Pulmonary artery endothelial cell (primary cell): Measurements from ENCODE around the gene UST. TPM values are rescaled to one million over a fixed set of nuclear protein-coding genes. Genes with fewer than 3 reads are reported as not detected.
A peak's percentile ranks its signal among the peaks of the same experiment; 100 is the strongest.

ENCODE experiments used
- DNase-seq: peaks from one replicate; pipeline ENCODE4 v3.0.0-alpha.2; 2011; ENCODE audit warnings: low read depth, low spot score
- total RNA-seq: library from RNA; depleted of rRNA; stranded (reverse); fragments of >200 nt; gene quantifications from 2 replicates; pipeline ENCODE4 v1.2.3, GENCODE V29; 2014

The UST gene, protein sequence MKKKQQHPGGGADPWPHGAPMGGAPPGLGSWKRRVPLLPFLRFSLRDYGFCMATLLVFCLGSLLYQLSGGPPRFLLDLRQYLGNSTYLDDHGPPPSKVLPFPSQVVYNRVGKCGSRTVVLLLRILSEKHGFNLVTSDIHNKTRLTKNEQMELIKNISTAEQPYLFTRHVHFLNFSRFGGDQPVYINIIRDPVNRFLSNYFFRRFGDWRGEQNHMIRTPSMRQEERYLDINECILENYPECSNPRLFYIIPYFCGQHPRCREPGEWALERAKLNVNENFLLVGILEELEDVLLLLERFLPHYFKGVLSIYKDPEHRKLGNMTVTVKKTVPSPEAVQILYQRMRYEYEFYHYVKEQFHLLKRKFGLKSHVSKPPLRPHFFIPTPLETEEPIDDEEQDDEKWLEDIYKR
- total RNA-seq: 1.6 and 3.4 TPM in 2 replicates

DNA sequence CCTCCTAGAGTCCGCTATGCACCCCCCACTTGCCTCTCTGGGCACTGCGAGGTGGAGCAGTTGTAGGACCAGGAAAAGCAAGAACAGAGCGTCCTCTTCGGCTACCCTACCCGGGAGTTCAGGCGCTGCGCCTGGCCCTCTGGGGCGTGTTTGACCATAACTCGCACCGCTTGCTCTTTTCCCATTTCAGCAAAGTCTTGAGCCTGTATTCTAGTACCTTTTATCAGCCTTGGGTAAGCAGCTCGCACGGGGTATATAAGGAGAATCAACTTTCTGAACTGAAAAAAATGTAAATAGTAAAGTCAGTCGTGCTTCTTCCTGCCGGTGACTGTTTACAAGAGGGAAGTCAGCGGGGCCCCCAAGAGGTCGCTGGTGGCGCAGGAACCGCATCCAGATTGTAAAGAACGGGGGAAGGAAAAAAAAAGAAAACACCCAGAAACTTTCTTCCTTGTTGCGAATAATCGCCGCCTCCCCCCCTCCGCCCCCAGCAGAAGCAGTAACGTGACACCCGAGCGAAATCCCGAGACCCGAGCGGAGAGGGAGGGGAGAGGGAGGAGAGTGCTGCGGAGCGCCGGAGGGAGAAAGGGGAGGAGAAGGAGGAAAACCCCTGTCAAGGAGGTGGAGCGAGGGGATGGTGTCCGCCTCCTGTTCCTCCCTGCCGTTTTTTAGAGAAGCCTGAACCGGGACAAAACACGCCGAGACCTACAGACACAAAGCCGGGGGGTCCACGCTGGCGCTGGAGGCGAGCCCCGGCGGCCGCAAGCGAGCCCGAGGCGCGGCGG, at the start of gene UST:
TSS of gene UST (plus strand) at position 668 of the 782 bp plus-strand sequence. CDS start 401 bp downstream, outside the sequence.
- peak; percentile 8 for DNase-seq

DNA sequence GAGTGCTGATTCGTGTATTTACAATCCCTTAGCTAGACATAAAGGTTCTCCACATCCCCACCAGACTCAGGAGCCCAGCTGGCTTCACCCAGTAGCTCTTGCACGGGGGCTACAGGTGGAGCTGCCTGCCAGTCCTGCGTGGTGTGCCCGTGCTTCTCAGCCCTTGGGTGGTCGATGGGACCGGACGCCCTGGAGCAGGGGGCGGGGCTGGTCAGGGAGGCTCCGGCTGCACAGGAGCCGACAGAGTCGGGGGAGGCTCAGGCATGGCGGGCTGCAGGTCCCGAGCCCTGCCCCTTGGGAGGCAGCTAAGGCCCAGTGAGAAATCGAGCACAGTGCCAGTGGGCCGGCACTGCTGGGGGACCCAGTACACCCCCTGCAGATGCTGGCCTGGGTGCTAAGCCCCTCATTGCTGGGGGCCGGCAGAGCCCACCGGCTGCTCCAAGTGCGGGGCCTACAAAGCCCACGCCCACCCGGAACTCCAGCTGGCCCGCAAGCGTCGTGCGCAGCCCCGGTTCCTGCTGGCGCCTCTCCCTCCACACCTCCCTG, 48.9 kb upstream of the UST start:
- no peak for DNase-seq

DNA sequence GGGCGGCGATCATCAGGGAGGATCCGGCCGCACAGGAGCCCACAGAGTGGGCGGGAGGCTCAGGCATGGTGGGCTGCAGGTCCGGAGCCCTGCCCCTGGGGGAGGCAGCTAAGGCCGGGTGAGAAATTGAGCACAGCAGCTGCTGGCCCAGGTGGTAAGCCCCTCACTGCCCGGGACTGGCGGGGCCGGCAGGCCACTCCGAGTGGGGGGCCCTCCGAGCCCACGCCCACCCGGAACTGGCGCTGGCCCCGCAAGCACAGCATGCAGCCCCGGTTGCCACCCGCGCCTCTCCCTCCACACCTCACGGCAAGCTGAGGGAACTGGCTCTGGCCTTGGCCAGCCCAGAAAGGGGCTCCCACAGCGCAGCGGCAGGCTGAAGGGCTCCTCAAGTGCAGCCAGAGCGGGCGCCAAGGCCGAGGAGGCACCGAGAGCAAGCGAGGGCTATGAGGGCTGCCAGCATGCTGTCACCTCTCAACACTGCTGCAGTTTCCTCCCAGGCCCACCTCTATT, 48.1 kb upstream of the UST start:
- no peak for DNase-seq

DNA sequence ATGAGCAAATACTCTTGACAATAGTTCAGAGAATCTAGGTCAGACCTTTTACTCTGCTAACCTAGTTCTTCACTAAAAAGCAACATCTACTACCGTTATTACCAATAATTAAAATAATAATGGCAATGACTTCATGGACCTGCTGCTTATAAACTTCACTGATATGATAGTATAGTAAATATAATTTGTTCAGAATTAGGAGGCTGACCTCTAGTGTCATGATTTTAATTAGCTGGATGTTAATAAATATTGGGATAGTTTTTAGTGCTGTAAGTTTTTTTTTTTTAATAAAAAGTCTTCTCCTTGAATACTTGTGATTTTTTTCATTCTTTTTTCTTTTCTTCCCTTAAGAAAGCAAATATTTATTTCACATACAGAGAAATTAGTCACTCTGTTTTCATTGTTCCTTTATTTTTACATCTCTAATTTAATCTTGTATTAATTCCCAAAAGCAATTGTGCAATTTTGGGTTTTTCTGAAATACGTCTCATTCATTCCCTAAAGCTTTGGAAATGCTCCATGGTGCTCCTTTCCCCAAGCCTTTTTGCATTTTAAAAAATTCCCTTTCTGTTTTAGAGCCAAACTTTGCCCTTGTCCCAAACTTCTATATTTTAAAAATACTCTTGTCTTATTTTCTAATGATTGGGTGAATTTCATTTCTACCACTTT, 46.6 kb upstream of the UST start:
- DNase-seq: no peak

DNA sequence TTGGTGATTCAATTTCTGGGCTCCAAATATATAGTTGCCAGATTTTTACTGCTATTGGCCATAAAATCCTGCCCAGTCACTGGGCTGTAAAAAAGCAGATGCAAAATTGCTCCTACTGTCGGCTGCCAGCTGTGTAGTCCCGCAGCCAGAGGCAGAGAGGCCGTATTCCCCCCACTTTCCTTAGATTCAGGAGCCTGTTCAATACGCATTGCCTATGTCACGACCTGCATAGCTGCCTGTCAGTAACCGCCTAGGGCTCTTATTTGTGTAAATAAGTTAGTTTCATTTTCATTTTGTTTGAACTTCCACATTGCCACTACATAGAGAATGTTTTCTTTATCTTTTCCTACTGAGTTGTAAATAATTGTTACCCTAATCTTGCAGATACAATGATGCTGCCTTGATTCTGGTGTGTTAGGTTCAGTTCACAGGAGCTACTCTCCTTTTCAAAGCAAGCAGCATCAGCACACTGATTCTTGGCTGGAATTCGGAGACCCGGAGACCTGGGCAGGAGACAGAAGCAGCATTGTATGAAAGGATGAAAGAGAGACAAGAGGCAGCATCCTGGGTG, 46.0 kb upstream of the UST start:
- DNase-seq: no peak

DNA sequence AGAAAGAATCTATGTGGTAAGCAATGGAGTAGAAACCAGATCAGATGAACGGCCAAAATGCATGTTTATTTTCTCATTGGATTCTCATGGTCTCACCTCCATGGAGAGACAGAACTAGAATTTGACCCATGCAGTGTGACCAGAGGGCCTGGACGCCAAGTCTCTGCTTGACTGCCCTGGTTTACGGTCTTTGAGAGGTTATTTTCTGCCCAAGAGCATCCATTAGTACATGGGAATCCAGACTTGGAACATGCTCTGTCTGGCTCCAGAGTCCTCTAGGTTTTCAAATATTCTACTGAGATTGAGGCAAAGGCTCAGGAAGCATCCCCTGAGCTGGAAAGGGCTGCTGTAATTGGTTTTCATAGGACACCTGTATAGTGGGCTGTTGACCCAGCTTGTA, 45.5 kb upstream of the UST start:
- no peak for DNase-seq

DNA sequence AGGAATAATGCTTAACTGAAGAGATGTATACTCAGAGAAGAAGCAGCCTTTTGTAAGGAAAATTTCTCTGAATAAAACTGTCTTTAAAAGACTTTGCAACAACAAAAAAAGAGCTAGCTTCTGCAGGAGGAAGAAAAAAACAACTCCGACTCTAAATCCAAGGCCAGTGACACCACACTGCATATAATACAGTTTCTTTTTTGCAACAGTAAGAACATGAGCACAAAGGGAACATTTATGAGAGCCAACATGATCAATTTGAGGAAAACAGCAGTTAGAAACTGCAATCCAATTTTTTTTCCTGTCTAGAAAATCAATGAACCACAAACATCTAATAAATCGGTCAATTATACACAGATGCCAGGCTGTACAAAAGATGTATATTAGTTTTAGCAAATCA, 42.9 kb upstream of the UST start:
- no peak for DNase-seq

DNA sequence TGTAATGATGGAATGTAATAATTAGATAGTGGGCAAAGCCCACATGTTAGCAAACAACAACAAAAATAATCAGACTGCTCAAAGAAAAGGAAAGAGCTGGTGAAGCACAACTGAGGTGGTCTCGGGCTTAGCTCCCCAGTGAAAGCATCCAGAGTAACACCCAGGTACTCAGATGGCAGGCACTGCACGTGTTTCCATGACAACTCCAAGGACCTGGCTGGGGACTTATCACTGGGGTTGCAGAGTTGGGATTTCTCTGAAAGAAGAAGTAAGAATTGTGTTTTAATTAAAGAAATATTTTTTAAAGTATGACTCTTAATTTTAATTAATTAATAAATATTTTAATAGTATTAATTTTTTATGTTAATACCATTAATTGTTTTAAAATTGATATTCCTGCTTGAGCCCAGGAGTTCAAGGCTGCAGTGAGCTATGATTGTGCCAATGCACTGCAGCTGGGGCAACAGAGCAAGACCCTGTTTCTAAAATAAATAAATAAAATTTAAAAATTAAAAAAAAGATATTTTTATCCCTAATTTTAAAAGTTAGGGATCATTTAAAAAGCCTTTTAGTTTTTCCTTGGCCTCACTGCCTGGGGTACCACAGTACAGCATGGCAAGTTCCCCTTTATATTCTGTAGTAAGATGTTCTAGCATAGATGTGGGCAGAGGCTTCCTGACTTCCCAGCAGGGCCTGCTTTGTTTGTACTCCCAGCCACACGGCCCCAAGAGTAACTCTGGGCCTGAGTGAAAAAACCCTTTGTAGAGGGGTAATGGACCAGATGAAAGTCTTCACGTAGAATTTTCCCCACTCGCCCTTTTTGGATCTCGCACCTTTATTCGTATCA, 42.2 kb upstream of the UST start:
- no peak for DNase-seq

DNA sequence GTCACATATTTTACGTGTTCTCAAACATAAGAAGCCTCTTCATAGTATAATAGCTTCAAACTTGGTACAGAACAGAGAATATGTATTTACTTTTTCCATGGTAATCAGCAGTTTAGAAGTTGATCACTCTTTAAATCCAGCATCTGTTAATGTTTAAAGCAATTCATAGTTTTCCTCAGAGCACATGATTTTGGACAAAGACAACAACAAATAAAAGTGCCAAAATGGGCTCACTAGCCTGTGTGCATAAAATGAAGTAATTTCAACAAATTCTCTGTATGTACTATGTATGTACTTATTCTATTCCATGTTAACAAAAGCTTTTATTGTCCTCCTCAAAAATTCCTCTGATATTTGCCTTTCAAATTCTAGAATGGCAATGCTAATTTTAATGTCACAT, 38.1 kb upstream of the UST start:
- no peak for DNase-seq

DNA sequence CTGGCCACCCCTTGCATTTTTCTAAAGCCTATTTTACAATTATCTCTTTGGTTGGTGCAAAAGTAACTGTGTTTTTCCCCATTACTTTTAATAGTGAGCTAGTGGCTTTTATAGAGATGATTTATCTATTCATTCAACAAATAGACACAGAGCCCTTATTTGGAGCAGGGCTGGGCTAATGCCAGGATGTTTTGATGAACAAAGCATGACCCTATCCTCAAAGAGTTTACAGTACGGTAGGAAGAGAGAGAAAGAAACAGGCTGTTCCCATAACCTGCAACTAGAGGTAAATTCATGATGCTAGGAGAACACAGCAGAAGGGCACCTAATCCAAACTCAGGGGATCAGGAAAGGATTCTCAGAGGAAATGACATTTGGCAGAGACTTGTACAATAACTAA, 37.3 kb upstream of the UST start:
- DNase-seq: no peak

DNA sequence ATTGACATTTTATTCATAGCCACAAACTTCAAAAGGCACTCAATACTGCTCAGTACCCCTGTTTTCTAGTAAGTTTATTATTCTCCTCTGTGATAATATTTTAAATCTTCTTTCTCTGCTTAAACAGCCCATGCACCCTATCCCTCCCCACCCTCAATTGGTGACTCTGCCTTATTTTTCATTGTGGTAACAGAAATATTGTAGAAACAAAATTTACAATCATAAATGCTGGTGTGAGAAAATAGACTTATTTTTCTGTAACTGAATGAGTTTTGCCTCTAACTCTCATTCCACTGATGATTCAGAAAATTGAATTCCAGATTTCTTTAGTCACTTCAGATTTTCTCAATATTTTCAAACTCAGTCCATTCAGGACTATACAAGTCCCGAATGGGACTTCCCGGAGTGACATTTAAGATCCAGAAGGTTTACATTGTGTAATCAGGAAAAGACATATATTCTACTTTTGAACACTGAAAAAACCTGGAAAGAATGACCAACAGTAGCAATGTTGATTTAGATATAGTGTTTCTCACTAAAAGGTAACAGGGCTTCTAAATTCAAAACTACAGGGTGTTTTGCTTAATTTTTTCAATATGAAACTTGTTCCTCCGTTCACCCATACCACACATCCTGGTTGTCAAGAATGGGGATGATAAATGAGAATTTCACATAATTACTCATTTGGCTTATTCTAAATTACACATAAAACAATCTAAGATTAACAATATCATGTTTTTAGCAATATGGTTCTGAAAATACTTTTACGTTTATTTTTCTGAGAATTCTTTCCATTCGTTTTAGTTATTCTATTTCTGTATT, 34.8 kb upstream of the UST start:
- DNase-seq: no peak

DNA sequence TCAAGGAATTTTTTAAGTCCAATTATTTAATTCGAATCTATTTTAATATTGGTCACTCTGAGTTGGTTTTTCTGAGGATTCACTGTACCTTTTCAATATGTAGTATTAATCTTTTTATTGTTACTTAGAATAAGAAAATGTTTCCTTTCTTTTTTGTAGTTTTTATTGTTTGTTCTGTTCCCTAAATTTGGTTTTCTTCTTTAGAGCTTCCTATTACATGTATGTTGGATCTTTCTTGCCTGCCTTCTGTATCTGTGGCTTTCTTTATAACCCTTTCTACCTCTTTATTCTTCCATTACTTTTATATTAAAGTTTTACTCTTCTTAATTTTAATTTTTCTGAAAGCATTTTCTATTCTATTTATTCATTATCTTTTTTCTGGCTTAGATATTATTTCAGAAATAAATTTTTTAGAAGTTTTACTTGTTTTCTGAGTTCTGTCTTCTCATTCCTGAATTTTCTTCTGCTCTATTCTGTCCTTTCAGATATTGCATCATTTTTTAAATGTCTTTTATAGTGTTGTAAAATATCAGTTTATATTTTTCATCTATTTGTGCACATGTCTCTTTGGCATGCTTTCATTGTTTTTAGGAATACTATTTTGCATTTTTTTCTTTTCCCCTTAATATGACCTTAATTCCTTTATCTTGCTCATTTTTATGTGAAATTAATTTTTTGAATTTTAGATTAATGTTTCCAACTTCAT, 33.6 kb upstream of the UST start:
- no peak for DNase-seq

DNA sequence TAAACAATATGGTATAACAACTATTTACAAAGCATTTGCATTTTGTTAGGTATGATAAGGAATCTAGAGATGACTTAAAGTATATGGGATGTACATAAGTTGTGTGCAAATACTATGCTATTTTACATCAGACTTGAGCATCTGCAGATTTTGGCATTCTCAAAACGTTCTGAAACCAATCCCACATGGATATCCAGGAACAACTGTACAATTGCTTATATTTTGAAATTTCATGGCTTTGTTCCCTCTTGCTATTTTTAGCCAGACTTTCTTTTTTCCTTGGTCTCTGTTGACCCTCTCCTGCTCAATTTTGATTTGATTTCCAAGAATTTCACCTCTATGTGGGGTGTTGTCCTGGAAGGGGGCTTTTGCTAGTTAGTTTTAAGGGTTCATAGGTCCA, 32.9 kb upstream of the UST start:
- no peak for DNase-seq

DNA sequence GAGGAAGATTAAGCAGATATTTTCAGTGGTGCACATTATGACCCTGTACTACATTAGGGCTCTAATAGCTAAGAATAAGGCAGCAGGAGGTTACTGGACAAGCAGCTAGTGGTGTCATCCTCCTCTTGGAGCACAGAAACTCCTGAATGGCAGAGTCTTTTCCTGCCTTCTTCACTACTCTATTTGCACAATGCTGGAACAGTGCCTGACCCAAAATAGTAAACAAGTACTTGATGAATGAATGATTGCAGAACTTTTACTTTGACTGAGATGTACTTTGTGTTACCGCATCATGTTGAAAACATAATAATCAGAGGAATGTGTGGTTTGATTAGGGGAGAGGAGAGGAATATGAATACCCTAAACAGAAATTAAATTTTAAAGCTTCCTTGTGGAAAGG, 30.0 kb upstream of the UST start:
- no peak for DNase-seq

DNA sequence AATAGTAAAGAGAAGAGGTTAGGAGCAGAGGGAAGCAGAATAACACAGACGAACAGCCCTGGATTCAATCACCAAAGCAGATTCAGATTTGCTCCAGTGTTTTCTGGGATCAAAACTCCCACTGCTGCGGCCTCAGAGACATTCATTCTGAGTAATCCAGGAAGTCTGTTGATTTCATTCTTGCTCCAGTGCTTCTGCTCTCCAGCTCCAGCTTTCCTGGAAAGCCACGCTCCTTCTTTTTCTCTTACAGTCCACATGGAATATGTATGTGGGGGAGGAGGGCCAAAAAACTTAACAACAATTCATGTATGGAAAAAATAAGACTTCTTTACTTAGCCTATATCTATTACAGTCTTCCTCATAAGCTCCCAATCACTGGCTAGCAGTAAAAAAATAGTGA, 26.4 kb upstream of the UST start:
- no peak for DNase-seq

DNA sequence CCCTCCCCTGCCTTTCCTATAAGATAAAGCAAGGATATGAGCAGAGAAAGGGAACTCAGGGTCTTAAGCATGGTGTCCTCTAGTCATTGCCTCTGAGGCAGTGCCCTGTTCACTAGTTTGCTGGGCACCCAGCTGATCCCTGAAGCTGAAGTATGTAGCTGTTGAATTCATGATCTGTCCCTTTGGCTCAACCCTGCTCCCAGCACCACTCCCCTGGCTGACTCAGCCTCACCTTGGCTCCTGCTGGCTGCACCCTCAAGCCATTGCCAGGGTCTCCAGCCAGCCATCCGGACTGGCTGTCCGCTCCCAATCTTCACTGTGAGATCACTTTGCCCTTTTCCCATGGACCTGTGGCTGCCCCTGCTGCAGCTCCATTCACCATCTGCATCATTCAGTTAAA, 25.9 kb upstream of the UST start:
- no peak for DNase-seq

DNA sequence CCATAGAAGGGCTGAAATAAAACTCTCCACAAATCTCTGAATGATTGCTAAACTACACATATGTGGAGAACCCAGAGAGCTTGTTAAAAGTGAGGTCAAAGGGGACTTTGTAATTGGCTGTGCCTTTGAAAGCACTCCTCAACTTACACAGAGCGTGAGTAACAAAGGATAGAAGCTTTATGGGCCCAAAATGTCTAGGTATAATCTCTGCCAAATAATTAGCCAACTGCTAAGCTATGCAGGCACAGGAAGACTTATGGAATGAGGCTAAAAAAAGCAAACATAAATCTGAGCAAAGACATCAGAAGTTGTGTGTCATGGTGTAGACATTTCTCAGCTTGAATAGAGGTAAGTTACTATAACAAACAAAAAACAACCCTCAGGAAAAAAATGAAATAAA, 23.3 kb upstream of the UST start:
- DNase-seq: no peak

DNA sequence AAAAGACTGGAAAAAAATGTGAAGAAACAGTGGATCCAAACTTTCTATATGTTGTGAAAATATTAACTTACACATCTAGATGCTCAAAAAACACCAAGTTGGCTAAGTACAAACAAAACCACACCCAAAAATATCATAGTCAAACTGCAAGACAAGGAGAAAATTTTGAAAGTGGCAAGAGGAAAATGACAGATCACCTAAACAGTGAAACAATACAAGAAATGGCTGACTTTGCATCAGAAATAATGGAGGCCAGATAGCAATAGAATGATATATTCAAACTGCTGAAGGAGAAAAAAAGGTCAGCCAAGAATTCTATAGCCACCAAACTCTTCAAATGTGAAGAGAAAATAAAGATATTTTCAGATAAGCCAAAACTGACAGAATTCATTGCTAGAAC, 22.4 kb upstream of the UST start:
- no peak for DNase-seq

DNA sequence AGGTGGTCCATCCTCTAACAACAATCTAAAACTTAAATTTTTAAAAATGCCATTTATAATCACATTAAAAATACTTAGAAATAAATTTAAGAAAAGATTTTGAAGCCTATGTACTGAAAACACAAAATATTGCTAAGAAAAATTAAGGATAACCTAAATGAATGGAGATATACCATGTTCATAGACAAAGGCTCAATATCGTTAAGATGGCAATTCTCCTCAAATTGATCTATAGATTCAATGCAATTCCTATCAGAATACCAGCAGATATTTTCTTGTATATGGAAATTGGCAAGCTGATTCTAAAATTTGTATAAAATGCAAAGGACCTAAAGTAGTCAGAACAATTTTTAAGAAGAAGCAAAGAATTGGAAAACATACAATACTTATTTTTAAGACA, 19.7 kb upstream of the UST start:
- DNase-seq: no peak
